Measurements from ENCODE around the gene AKAP1.

Gene AKAP1

GRCh38 chr17:57044976-57045867 is 39.8 kb upstream of the AKAP1 start:
- Mint-ChIP-seq H3K27me3 (ENCODE audit: low read depth, poor library complexity) (peaks cover 7% of the 10 kb centered on the region), H3K27ac (no peak overlapping the region)
- TF ChIP-seq, protein P1, sequence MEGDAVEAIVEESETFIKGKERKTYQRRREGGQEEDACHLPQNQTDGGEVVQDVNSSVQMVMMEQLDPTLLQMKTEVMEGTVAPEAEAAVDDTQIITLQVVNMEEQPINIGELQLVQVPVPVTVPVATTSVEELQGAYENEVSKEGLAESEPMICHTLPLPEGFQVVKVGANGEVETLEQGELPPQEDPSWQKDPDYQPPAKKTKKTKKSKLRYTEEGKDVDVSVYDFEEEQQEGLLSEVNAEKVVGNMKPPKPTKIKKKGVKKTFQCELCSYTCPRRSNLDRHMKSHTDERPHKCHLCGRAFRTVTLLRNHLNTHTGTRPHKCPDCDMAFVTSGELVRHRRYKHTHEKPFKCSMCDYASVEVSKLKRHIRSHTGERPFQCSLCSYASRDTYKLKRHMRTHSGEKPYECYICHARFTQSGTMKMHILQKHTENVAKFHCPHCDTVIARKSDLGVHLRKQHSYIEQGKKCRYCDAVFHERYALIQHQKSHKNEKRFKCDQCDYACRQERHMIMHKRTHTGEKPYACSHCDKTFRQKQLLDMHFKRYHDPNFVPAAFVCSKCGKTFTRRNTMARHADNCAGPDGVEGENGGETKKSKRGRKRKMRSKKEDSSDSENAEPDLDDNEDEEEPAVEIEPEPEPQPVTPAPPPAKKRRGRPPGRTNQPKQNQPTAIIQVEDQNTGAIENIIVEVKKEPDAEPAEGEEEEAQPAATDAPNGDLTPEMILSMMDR (IDR thresholded peaks at IDR 0.05): no peak

GRCh38 chr17:57045868-57046704 is 39.0 kb upstream of the AKAP1 start:
- H3K36me3 Mint-ChIP-seq (ENCODE audit: low read depth): peaks cover 4% of the 10 kb centered on the region
- no peak overlapping the region for H3K27ac Mint-ChIP-seq
- peaks cover 19% of the 10 kb centered on the region for H3K4me1 Mint-ChIP-seq

More at GRCh38 chr17:57044976-57045867, 39.8 kb upstream of the AKAP1 start:
- Mint-ChIP-seq H3K9me3 (peaks cover 8% of the 10 kb centered on the region), H3K4me1 (peaks cover 14% of the 10 kb centered on the region), H3K36me3 (ENCODE audit: low read depth) (peaks cover 4% of the 10 kb centered on the region), H3K4me3 (no peak overlapping the region)
- no peak for DNase-seq

GRCh38 chr17:57046749-57047148 is 38.3 kb upstream of the AKAP1 start:
- H3K4me3 Mint-ChIP-seq: no peak overlapping the region
- no peak overlapping the region for H3K27ac Mint-ChIP-seq
- no peak for DNase-seq
- TF ChIP-seq, protein P1 (IDR thresholded peaks at IDR 0.05): no peak
- H3K27me3 Mint-ChIP-seq (ENCODE audit: low read depth, poor library complexity): peaks cover 7% of the 10 kb centered on the region
- H3K9me3 Mint-ChIP-seq: peaks cover 3% of the 10 kb centered on the region
- peaks cover 4% of the 10 kb centered on the region for H3K36me3 Mint-ChIP-seq (ENCODE audit: low read depth)
- peaks cover 20% of the 10 kb centered on the region for H3K4me1 Mint-ChIP-seq

More at GRCh38 chr17:57045868-57046704, 39.0 kb upstream of the AKAP1 start:
- Mint-ChIP-seq H3K27me3 (ENCODE audit: low read depth, poor library complexity) (peaks cover 7% of the 10 kb centered on the region), H3K9me3 (peaks cover 5% of the 10 kb centered on the region), H3K4me3 (no peak overlapping the region)
- TF ChIP-seq, protein P1 (IDR thresholded peaks at IDR 0.05): no peak
- no peak for DNase-seq

DNA sequence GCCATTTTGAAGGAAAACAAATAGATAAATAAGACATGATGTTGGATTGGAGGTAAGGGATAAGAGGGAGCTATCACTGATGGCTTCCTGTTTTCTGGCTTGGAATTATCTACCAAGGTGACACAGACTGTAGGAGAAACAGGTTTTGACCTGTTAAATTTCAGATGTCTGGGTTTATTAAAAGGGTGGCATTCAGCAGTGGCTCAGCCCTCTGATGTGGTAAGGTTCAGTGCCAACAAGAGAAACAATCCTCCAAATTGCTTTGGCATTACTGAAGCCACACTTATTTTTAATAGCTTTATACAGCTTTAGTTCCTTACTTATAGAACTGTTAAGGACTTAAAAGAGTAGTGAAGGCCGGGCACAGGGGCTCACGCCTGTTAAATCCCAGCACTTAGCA is 37.0 kb upstream of the AKAP1 start:
- H3K36me3 Mint-ChIP-seq (ENCODE audit: low read depth): no peaks in the 10 kb centered on the region
- TF ChIP-seq, protein P1 (IDR thresholded peaks at IDR 0.05): no peak
- no peak overlapping the region for H3K4me3 Mint-ChIP-seq
- H3K27me3 Mint-ChIP-seq (ENCODE audit: low read depth, poor library complexity): peaks cover 3% of the 10 kb centered on the region
- no peak overlapping the region for H3K27ac Mint-ChIP-seq
- no peak for DNase-seq
- H3K4me1 Mint-ChIP-seq: peaks cover 23% of the 10 kb centered on the region
- peaks cover 3% of the 10 kb centered on the region for H3K9me3 Mint-ChIP-seq

DNA sequence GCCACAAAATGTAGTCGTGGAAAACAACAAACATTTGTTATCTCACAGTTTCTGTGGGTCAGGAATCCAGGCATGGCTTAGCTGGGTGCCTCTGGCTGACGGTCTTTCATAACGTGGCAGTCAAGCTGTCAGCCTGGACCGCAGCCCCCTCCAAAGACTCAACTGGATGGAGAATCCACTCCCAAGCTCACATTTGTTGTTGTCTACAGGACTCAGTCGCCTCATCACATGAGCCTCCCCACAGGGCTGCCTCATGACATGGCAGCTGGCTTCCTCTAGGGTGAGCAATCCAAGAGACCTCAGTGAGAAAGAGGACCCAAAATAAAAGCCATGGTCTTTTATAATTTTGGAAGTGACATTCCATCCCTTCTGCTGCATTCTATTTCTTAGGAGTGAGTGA is 34.7 kb upstream of the AKAP1 start:
- Mint-ChIP-seq H3K4me3 (no peak overlapping the region), H3K27me3 (ENCODE audit: low read depth, poor library complexity) (no peaks in the 10 kb centered on the region), H3K4me1 (peaks cover 23% of the 10 kb centered on the region), H3K36me3 (ENCODE audit: low read depth) (no peaks in the 10 kb centered on the region), H3K9me3 (no peaks in the 10 kb centered on the region), H3K27ac (peak overlapping the region; percentile 36)
- TF ChIP-seq, protein P1 (IDR thresholded peaks at IDR 0.05): no peak
- DNase-seq: no peak

Measured in nephron progenitor cell (in vitro differentiated cells).